T-helper 2 cell treated with Interferon-gamma antibody and Interleukin-4, amounts not matched to agents 100 ng/mL and 5 ng/mL, for 36 hours (primary cell): ENCODE data around the gene ST3GAL3. TPM values are rescaled to one million over a fixed set of nuclear protein-coding genes. Genes with fewer than 3 reads are reported as not detected.

Experiments used
- intact Hi-C: fragments of 100-400 bp; cut with micrococcal nuclease; formaldehyde crosslinking; loops from one replicate; pipeline ENCODE4 v1.15.1; 2023
- total RNA-seq: library from RNA; stranded (reverse); gene quantifications from 2 replicates; pipeline ENCODE4 v1.2.3, GENCODE V29; 2022

Gene ST3GAL3
- total RNA-seq, 1 donor from 2014 or later: 23.4 TPM

DNA sequence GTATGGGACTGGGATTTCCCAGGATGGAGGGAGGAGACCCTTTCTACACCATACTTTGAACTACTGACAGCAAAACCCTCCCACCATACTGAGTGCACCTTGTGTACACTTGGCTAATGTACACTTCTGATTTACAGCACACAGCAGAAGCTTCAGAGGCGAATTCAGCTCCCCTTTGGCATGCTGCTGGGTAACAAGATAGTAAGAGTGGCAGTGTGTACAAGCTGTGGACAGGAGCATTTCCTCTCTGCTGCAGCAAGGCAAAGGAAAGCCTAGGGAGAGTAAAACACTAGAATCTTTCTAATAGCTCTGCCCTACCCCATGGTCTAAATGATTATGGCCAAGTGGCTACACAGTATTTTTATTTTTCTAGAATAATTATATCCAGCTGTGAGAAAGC lies 142.3 kb downstream of the ST3GAL3 start:
- intact Hi-C loops: no loop called here

DNA sequence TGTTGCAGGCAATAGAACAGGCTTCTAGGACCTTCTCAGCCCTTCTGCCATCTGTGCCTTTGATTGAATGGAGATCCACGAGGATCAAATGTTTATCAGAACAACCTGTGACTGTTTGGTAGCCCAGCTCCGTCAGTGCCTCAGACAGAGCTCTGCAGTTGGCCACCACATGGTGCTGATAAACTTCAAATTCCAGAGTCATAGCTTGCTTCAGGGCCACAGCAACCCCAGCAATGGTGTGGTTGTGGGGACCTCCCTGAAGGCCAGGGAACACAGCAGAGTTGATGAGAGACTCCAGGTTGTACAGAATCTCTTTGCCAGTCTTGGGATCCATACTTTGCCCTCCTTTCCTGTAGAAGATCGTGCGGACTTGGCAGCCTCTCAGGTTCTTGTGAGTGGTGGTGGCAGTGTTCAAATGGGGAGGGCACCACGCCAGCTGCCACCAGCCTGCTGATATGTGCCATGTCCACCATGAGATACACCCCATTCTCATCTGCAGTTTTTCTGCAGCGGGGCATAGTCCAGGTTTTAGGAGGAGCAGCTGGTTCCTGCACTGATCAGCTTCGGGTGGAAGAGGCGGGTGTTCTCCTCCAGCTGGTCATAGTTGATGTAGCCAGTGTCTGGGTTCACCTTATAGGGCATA lies 143.4 kb downstream of the ST3GAL3 start:
- intact Hi-C loops: no loop called here

DNA sequence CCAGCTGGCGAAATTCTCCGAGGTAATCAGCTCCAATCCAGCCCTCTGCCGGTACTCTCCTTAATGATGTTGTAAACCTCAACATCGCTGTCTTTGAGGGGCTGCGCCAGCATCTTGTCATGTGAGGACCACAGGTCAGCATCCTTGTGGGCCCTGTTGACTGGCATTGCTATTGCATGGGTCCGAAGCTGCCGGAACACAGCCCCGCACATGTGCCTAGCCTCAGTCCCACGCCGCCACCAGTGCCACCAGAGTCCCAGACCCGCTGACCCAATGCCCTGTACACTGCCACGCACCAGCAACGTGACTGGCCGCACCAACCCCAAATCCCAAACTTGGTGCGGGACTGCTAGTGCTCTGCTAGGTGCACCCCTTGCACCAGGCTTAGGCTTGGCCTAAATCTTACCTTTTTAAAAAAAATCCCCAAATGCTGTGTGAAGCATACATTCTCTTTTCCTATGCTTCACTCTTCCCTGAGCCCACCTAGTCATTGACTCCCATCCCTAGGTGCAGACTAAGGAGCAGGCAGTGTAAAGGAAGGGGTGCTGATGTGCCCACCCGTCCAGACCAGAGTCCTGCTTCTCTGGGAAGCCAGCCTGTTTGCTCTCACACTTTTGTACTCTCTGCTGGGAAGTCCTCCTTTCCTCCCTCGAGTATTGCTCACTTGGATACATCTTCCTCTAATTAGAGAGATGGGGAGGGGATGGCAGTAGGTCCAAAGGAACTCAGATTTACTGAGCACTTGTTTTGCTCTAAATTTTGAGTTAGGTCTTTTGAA lies 144.4 kb downstream of the ST3GAL3 start:
- intact Hi-C loops: no loop called here

DNA sequence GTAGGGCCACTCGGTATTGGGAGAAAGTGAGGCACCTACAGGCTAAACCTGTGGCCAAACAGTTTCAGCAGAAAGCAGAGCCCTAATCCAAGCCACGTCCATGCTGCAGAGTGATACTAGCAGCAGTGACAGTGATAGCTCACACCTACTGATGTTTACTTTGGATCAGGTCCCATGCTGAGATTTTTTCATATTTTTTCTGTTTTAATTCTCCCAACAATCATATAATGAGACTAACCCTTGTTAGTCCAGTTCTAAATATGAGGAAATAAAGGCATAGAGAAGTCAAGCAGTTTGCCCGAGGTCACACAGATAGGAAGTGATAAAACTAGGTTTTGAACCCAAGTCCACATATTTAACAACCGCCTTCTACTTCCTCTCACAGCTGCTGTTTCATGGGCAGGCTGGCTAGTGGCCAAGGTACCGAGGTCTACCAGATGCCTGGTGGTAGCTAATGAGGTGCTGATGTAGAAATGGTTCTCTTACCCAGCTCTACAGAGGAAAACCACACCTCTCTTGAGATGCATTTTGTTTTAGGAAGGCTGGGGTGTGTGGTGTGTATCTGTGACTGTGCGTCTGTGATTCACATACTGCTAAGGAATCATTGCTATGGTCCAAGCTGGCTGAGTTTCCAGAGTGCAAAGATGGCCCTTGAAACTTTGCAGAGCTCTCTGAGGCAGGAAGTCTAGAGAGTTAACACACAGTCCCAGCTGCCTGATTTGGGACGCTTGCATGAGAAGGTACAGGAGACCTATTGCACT lies 146.0 kb downstream of the ST3GAL3 start:
- intact Hi-C loops: no loop called here

DNA sequence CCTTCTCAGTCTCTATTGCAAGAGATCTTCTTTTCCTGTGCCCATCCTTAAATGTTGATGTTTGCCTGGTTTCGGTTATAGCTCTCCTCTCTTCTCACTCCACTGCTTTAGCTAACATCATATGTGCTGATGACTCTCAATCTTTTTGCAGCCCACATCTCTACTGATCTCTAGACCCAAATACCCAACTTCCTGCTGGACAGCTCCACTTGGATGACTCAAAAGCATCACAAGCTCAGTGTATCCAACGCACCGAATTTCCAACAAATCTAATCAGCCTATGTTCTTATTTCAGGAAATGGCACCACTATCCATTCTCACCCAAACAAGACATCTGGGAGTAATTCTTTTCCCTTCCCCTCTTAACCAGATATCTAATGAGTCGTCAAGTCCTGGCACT lies 147.1 kb downstream of the ST3GAL3 start:
- intact Hi-C loops: no loop called here

DNA sequence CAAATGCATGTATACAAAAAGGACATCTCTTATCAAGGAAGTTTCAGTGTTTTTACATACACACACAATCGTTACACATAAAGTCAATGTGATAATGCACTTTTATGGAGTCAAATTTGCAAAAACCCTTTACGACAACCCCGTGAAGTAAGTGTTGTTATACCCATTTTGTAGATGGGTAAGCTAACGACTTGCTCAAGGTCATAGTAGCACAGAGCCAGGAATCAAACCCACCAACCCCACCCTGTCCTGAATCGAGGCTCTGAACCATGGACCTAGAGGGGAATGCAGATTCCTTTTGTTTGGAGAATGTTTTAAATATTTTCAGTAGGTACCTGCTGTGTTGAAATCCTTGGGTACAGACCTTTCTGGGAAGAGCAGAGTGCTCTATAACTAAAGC lies 148.9 kb downstream of the ST3GAL3 start:
- intact Hi-C loops: no loop called here

DNA sequence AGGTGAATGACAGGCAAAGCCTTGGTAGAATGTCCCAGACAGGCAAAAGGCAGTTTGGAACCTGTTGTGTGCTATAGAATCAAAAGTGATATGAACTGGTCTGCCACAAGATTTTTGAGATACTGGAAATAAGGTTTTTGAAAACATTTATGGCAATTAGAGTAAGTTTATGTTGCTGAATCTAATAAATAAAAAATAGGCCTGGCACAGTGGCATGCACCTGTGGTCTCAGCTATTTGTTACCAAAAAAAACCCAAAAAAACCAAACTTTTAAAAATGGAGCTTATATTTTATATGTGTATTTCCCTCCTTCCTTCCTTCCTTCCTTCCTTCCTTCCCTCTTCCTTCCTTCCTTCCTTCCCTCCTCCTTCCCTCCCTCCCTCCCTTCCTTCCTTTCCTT lies 149.8 kb downstream of the ST3GAL3 start:
- intact Hi-C loops: no loop called here

DNA sequence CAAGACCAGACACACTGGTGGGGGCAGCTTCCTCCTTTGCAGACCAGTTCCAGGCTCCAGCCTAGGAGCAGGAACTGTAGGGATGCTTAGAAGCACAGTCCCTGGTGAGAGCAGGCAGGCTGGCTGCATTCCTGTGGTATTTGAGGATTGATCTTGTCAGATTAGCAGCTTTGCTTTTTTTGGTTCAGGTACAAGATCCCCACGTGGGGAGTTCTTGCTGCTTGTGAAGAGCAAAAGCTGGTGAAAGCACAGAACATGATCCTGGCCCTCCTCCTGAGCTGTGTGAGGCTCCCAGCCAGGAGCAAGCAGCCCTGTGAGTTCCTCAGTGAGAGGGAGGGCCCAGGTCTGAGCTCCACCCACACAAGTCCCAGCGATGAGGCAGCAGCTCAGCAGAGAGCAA lies 151.0 kb downstream of the ST3GAL3 start:
- intact Hi-C loops: no loop called here

DNA sequence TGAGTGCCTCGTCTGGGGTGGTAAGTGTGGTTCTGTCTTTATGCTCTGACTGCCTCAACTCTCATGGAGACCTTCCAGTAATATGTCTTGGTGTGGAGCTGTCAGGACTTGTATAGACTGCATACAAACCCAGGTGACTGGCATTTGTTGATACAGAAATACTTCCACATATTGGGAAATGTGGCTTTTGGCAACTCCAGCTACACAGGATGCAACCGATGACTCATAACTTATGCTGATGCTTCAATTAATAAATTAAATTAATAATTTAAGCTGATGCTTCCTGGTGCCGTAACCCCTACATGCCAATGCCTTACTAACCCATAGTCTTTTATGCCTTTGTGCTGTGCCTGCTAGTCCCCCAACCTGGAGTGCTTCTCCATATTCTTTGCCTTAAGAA lies 154.0 kb downstream of the ST3GAL3 start:
- intact Hi-C loops: no loop called here

DNA sequence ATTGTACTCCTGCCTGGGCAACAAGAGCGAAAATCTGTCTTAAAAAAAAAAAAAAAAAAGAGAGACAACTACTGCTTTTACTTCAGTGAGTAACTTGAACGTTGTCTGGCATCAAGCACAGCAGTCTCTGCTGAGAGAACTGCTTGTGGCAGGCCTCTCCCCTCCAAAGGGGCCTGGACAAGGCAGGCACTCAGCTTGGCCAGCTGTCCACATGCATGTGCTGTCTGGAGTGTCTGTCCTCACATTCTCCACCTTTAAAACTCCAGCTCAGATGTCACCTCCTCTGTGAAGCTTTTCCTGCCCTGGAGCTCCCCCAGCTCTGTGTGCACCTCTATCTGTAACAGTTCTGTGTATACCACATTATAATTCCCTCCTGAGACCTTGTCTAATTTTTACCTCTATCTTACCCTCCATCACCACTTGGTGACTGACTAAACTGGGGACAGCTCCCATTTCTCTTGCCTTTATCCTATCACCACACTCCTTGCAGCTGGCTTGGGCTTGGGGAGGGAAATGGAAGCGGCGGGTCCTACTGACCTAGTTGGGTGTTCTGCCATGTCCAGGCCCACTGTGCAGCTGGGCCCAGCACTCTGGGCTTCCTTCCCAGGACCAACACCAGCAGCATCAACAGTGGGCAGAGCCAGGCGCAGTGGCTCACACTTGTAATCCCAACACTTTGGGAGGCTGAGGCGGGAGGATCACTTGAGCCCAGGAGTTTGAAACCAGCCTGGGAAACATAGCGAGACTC lies 154.8 kb downstream of the ST3GAL3 start:
- intact Hi-C loops: no loop called here

DNA sequence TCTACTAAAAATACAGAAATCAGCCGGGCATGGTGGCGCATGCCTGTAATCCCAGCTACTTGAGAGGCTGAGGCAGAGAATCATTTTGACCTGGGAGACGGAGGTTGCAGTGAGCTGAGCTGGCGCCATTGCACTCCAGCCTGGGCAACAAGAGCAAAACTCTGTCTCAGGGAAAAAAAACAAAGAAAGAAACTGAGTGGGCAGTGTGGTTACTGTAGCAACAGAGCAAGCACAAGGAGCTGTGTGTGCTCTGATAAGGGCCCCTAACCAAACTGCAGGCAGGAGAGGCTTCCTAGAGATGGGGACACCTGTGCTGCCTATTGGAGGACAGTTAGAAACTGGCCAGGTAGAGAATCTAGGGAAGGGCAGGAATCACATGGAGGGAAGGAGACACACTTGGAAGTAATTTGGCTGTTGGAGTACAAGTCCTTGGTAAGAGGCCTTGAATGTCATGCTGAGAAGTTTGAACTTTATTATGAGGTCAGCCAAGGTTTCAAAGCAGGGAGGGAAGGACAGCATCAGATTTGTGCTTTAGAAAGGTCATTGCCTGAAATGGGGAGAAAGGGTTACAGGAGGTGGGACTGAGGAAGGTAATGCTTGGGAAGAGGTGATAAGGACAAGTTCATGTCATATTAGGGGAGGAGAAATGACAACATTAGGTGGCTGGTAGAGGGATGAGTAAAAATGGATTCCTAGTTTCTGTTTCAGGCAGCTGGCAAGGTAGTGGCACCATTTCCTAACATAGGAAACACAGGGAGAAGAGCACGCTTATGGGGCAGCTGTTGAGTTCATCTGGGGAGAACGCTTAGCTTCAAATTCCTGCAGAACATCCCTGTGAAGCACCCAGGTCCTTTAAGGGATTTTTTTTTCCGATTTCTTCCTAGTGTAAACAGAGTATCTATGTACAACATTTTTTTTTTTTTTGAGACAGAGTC lies 157.0 kb downstream of the ST3GAL3 start:
- intact Hi-C loops: no loop called here

DNA sequence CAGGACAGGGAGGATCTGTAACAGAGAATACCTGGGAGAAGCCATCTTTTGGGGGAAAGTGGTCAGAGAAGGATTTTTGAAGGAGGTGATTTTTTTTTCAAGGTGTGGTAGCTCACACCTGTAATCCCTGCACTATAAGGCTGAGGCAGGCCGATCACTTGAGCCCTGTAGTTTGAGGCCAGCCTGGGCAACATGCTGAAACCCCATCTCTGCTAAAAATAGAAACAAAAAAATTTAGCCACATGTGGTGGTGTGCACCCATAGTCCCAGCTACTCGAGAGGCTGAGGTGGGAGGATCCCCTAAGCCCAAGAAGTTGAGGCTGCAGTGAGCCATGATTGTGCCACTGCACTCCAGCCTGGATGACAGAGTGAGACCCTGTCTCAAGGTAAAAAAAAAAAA lies 158.9 kb downstream of the ST3GAL3 start:
- intact Hi-C loops: no loop called here

DNA sequence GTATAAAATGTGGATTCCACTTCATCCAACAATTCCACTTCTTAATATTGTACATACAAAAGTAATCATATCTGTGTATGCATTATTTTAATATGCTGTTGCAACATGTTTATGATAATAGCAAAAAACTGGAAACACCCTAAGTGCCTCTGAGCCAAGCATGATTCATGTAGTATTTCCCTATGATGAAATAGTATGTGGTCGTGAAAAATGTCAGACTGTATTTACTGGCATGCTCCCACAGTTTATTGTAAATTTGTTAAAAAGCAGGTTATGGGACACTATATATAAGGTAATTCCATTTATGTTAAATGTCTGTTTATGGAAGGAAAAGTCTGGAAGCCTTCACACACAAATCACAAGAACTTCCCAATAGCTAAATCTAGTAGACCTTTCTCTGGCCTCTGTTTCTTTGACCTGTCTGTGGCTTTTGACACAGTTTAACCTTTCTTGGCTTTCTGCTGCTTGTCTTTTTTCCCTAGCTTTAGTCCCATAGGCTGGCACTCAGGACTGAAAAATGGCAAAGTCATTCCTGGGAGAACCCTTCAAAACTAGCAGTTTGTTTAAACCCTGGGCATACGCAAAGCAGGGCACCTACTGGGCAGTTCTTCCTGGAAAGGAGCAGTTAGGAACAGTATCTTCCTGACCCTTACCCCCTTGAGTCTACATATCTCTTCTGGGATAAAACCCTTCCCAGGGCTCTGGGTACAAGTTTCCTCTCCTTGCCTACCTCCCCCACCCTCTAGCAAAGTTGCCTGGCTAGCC lies 160.8 kb downstream of the ST3GAL3 start:
- intact Hi-C loops: no loop called here

DNA sequence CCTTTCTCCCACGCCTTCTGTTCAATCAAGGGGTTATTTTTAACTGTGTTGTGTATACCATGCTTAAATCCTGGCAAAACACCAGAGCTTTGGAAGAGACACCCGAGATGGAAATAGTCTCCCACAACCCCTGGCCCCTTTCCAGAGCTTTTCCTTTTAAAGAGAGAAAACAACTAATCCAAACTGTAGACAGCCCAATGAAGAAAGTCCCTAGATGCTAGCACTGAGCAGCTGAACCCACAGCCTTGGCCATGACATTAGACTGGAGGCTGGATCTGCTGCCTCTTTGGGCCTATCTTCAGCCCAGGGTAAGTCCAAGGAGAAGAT lies 161.4 kb downstream of the ST3GAL3 start:
- intact Hi-C loops: no loop called here

DNA sequence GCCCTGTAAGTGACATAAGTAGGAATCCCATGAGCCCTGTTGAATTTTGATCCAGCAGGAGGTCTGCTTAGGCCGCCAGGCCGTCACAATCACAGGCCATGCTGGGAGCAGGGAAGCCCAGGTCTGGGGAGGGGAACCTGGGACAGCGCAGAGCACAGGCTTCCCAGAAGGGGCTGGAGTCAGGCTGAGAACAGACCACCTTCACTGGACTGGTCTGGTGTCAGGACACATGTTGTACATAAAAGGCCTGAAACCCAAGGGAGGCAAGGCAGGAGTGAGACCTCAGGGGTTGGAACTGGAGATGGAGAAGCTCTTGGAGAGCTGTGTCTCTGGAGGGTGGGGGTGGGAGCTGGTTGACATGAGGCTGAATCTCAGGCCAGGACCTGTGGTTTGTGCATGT lies 163.0 kb downstream of the ST3GAL3 start:
- intact Hi-C loops: no loop called here

DNA sequence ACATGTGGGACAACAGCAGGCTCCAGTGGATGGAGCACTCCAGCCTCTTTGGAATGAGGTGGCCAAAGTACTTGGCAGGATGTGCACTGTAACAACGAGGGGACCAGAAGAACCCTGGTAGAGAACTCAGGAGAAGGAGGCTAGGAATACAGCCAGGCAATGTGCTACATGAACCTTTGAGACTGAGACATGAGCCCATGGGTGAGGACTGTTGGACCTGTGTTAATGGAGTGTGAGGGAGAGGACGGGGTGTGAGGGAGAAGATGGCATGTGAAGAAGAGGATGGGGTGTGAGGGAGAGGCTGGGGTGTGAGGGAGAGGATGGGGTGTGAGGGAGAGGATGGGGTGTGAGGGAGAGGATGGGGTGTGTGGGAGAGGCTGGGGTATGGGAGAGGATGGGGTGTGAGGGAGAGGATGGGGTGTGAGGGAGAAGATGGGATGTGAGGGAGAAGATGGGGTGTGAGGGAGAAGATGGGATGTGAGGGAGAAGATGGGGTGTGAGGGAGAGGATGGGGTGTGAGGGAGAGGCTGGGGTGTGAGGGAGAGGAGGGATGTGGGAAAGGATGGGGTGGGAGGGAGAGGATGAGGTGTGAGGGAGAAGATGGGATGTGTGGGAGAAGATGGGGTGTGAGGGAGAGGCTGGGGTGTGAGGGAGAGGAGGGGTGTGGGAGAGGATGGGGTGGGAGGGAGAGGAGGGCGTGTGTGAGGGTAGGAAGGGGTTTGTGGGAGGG lies 164.0 kb downstream of the ST3GAL3 start:
- intact Hi-C loops: no loop called here

DNA sequence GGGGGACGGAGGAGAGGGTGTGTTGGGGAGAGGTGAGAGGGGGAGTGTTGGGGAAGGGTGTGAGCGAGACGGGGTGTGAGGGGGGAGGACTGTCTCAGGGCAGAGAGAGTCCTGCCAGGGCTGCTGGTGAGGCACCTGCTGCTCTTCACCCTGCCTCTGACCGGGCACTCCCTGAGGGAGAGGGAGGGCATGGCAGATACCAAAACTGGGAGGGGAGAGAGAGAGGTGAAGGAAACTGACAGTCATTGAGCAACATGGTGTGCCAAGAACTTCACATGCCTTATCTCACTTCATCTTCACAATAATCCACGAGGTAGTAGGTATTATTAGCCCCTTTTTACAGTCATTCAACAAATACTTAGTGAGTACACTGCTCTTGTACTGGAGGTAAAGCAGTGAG lies 164.9 kb downstream of the ST3GAL3 start:
- intact Hi-C loops: no loop called here

DNA sequence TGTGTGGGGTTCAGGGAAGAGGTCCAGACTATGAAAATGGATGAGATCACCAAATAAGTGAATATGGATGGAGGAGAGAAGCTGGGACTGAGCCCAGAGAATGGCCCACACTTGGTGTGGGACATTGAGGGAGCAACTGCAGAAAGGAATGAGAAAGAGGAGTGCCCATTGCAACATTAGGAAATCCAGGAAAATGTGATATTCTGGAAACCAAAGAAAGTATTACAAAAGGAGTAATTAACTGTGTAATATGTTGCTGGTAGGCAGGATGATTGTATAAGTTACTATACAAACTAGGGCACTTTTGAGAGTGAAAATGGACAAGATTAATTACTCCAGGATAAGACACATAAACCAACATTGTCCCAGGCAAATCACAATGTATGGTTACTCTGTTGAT lies 166.5 kb downstream of the ST3GAL3 start:
- intact Hi-C loops: no loop called here

DNA sequence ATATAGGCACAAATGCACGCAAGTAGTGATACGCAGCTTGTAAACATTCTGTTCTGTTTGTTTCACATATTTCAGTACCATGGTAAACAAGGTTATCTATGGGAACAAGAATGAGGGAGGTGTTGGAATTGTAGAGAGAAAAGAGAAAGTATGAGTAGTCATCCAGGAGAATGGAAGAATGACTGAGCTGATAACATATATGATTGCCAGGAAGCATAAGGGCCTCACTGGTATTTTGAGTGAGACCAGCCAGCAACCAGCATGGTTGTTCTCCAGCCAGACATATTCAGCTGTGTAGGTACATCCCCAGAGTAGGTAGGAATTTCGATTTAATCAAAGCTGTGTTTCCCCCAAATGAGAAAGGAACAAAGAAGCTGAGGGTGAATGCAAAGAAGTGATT lies 167.4 kb downstream of the ST3GAL3 start:
- intact Hi-C loops: no loop called here
